Fibroblast of skin of right quadriceps (primary cell): ENCODE data around the gene RERG.
A peak's percentile ranks its signal among the peaks of the same experiment; 100 is the strongest.

ENCODE experiments used
- DNase-seq: peaks from one replicate; pipeline ENCODE4 v3.0.0-alpha.2; 2013

Gene RERG

GRCh38 chr12:15220915-15221885 is at the start of gene RERG:
Gene RERG (minus strand): TSS chr12:15221417. CDS start chr12:15217489, 3,928 bp downstream.
- peak; percentile 63 for DNase-seq

GRCh38 chr12:15270591-15270990 is 49.4 kb upstream of the RERG start:
- DNase-seq = no peak

- peak; percentile 56 for DNase-seq
These were observed 47.8 kb upstream of the RERG start for GRCh38 chr12:15268927-15269552.

- no peak for DNase-seq
These were observed 47.1 kb upstream of the RERG start for GRCh38 chr12:15268309-15268708.

GRCh38 chr12:15265875-15266274 is 44.7 kb upstream of the RERG start:
- peak; percentile 17 for DNase-seq

- no peak for DNase-seq
These were observed 35.5 kb upstream of the RERG start for GRCh38 chr12:15256761-15257160.

- DNase-seq = no peak
These were observed 32.8 kb upstream of the RERG start for GRCh38 chr12:15253990-15254389.

GRCh38 chr12:15244926-15245325 is 23.7 kb upstream of the RERG start:
- no peak for DNase-seq

GRCh38 chr12:15244341-15244740 is 23.1 kb upstream of the RERG start:
- DNase-seq = no peak

GRCh38 chr12:15243102-15243501 is 21.9 kb upstream of the RERG start:
- DNase-seq = no peak

- DNase-seq = no peak
These were observed 19.7 kb upstream of the RERG start for GRCh38 chr12:15240898-15241297.

GRCh38 chr12:15234508-15234907 is 13.3 kb upstream of the RERG start:
- no peak for DNase-seq

GRCh38 chr12:15234011-15234410 is 12.8 kb upstream of the RERG start:
- DNase-seq = no peak

GRCh38 chr12:15232959-15233358 is 11.7 kb upstream of the RERG start:
- DNase-seq = no peak

- DNase-seq = no peak
These were observed 10.3 kb upstream of the RERG start for GRCh38 chr12:15231493-15231892.

- no peak for DNase-seq
These were observed 9.5 kb upstream of the RERG start for GRCh38 chr12:15230751-15231150.

- DNase-seq = no peak
These were observed 8.9 kb upstream of the RERG start for GRCh38 chr12:15230137-15230536.

- DNase-seq = peak; percentile 40
These were observed 5.9 kb upstream of the RERG start for GRCh38 chr12:15227004-15227679.

- peak; percentile 25 for DNase-seq
These were observed 4.6 kb upstream of the RERG start for GRCh38 chr12:15225863-15226218.

- DNase-seq = no peak
These were observed 4.1 kb upstream of the RERG start for GRCh38 chr12:15225136-15225862.

GRCh38 chr12:15222219-15222618 is 1.0 kb upstream of the RERG start:
- no peak for DNase-seq

- DNase-seq = no peak
These were observed 766 bp downstream of the RERG start for GRCh38 chr12:15220451-15220850.

GRCh38 chr12:15218794-15219193 is 2.4 kb downstream of the RERG start:
- no peak for DNase-seq
